H1 (cell line): ENCODE measurements around the gene VPS26A. TPM values are rescaled to one million over a fixed set of nuclear protein-coding genes. Genes with fewer than 3 reads are reported as not detected.

Experiments
- CTCF ChIA-PET: fragments of 300-600 bp; sonication (Branson Sonifier 250); formaldehyde crosslinking; loops from one replicate; lab custom pipeline; 2021; ENCODE audit not compliant: partially characterized antibody; lab: Charles Lee
- POLR2A ChIA-PET: fragments of 300-600 bp; sonication (Branson Sonifier 250); formaldehyde crosslinking; loops from one replicate; lab custom pipeline; 2021; ENCODE audit warnings: inconsistent platforms; ENCODE audit not compliant: partially characterized antibody; lab: Charles Lee
- DNase-seq, 2 experiments: peaks; one replicate each; pipeline versions ENCODE4 v3.0.0 to v3.0.0-alpha.2; 2010 to 2022; ENCODE audit warnings: low spot score in 2 of 2, low read depth in 1 of 2, mixed read lengths in 1 of 2
- FAIRE-seq: peaks from 2 replicates; lab custom pipeline; 2011; peaks lifted over from hg19 to GRCh38; lab: Jason Lieb, UNC
- H2AFZ ChIP-seq: 2 replicates; pipeline ENCODE4 v1.8.1; 2012; ENCODE audit warnings: low read length, inconsistent platforms
- H2AK5ac ChIP-seq: 2 replicates; pipeline ENCODE4 v1.6.1; 2013; ENCODE audit warnings: low read depth, low read length
- H2BK120ac ChIP-seq: replicated peaks from 2 replicates; pipeline ENCODE3; 2013; ENCODE audit warnings: low read depth, low read length, inconsistent platforms
- H2BK12ac ChIP-seq: 2 replicates; pipeline ENCODE4 v1.6.1; 2013; ENCODE audit warnings: low read depth, low read length
- H2BK15ac ChIP-seq: 2 replicates; pipeline ENCODE4 v1.6.1; 2013; ENCODE audit warnings: low read length
- H2BK20ac ChIP-seq: 2 replicates; pipeline ENCODE4 v1.6.1; 2013; ENCODE audit warnings: low read length
- H2BK5ac ChIP-seq: 2 replicates; pipeline ENCODE4 v1.6.1; 2013; ENCODE audit warnings: low read depth, low read length
- H3K14ac ChIP-seq: 2 replicates; pipeline ENCODE4 v1.6.1; 2013; ENCODE audit warnings: inconsistent platforms; ENCODE audit not compliant: insufficient read length
- H3K18ac ChIP-seq: 2 replicates; pipeline ENCODE4 v1.6.1; 2013; ENCODE audit warnings: low read length; ENCODE audit errors: extremely low read depth
- H3K23ac ChIP-seq: 2 replicates; pipeline ENCODE4 v1.6.1; 2013; ENCODE audit warnings: inconsistent platforms; ENCODE audit not compliant: insufficient read length
- H3K23me2 ChIP-seq: 2 replicates; pipeline ENCODE4 v1.6.1; 2013; ENCODE audit warnings: low read depth, low read length
- H3K27ac ChIP-seq: 2 replicates; pipeline ENCODE4 v1.6.1; 2011; ENCODE audit warnings: low read depth, low read length, inconsistent platforms
- H3K27me3 ChIP-seq, 4 experiments: replicated peaks in 1 of 4; 1 replicate in 1 of 4; 2 replicates in 3 of 4; pipeline versions ENCODE4 v1.6.1 to v1.8.1; 2011 to 2013; ENCODE audit warnings: low read length in 3 of 4, mild to moderate bottlenecking in 3 of 4, inconsistent platforms in 2 of 4, mixed read lengths in 2 of 4, moderate library complexity in 1 of 4; ENCODE audit not compliant: control insufficient read depth in 3 of 4, insufficient read depth in 3 of 4; ENCODE audit errors: extremely low read depth in 1 of 4
- H3K36me3 ChIP-seq, 4 experiments: 2 replicates each; pipeline versions ENCODE4 v1.6.1 to v1.8.1; 2011 to 2013; ENCODE audit warnings: mild to moderate bottlenecking in 4 of 4, low read length in 3 of 4, moderate library complexity in 2 of 4, control low read depth in 1 of 4, inconsistent platforms in 1 of 4; ENCODE audit not compliant: insufficient read depth in 4 of 4, control insufficient read depth in 2 of 4
- H3K4ac ChIP-seq: replicated peaks from 2 replicates; pipeline ENCODE3; 2013; ENCODE audit warnings: low read length, low read depth, mixed read lengths, inconsistent platforms; ENCODE audit not compliant: insufficient read length
- H3K4me1 ChIP-seq, 4 experiments: replicated peaks in 1 of 4; 1 replicate in 1 of 4; 2 replicates in 3 of 4; pipeline versions ENCODE4 v1.6.1 to v1.8.1; 2011 to 2013; ENCODE audit warnings: low read length in 3 of 4, inconsistent platforms in 2 of 4, mixed read lengths in 1 of 4; ENCODE audit not compliant: insufficient read depth in 4 of 4, control insufficient read depth in 3 of 4
- H3K4me2 ChIP-seq, 2 experiments: 2 replicates each; pipeline versions ENCODE4 v1.6.1 to v1.8.1; 2011 to 2013; ENCODE audit warnings: low read depth in 2 of 2, low read length in 2 of 2, control low read depth in 1 of 2, inconsistent platforms in 1 of 2, mild to moderate bottlenecking in 1 of 2; ENCODE audit not compliant: insufficient read depth in 1 of 2
- H3K4me3 ChIP-seq, 4 experiments: fragments of 200-600, 300-600 bp in 1 of 4; sonication (generic), shearing (Covaris generic), sonication (Bioruptor Twin) in 1 of 4; 2 replicates each; pipeline versions ENCODE4 v1.5.1 to v1.8.1; 2011 to 2016; ENCODE audit warnings: low read length in 4 of 4, low read depth in 3 of 4, control low read depth in 2 of 4, inconsistent platforms in 2 of 4, mild to moderate bottlenecking in 2 of 4, mixed read lengths in 1 of 4, moderate library complexity in 1 of 4; ENCODE audit not compliant: insufficient read depth in 2 of 4; ENCODE audit errors: extremely low read depth in 1 of 4
- H3K56ac ChIP-seq: replicated peaks from 2 replicates; pipeline ENCODE3; 2013; ENCODE audit warnings: low read depth, mild to moderate bottlenecking, mixed read lengths, low read length, inconsistent platforms; ENCODE audit not compliant: insufficient read length
- H3K79me1 ChIP-seq: 2 replicates; pipeline ENCODE4 v1.6.1; 2013; ENCODE audit warnings: low read depth, low read length, control low read depth
- H3K79me2 ChIP-seq, 2 experiments: 2 replicates each; pipeline versions ENCODE4 v1.6.1 to v1.8.1; 2012 to 2013; ENCODE audit warnings: low read length in 2 of 2, mild to moderate bottlenecking in 2 of 2, inconsistent platforms in 1 of 2; ENCODE audit not compliant: insufficient read depth in 2 of 2, control insufficient read depth in 1 of 2
- H3K9ac ChIP-seq, 4 experiments: replicated peaks in 1 of 4; 1 replicate in 1 of 4; 2 replicates in 3 of 4; pipeline versions ENCODE4 v1.6.1 to v1.8.1; 2011 to 2013; ENCODE audit warnings: low read depth in 3 of 4, low read length in 3 of 4, control low read depth in 2 of 4, mild to moderate bottlenecking in 2 of 4, moderate library complexity in 2 of 4, inconsistent platforms in 1 of 4; ENCODE audit errors: extremely low read depth in 1 of 4
- H3K9me3 ChIP-seq, 2 experiments: 2 replicates each; pipeline versions ENCODE4 v1.6.1 to v1.8.1; 2012 to 2013; ENCODE audit warnings: mild to moderate bottlenecking in 2 of 2, moderate library complexity in 2 of 2, control low read depth in 1 of 2, inconsistent platforms in 1 of 2, low read depth in 1 of 2, low read length in 1 of 2, mixed read lengths in 1 of 2; ENCODE audit not compliant: insufficient read depth in 2 of 2
- H4K20me1 ChIP-seq, 2 experiments: replicated peaks in 1 of 2; 2 replicates each; pipeline versions ENCODE3 to v1.8.1; 2011 to 2013; ENCODE audit warnings: inconsistent platforms in 2 of 2, low read length in 2 of 2, mild to moderate bottlenecking in 1 of 2; ENCODE audit not compliant: insufficient read depth in 2 of 2, control insufficient read depth in 1 of 2
- H4K5ac ChIP-seq: 2 replicates; pipeline ENCODE4 v1.6.1; 2013; ENCODE audit warnings: low read length, low read depth, mixed read lengths, inconsistent platforms; ENCODE audit not compliant: insufficient read length
- H4K8ac ChIP-seq: 2 replicates; pipeline ENCODE4 v1.8.0; 2013; ENCODE audit warnings: mild to moderate bottlenecking, moderate library complexity, low read length, inconsistent platforms; ENCODE audit not compliant: insufficient read depth; ENCODE audit errors: extremely low read depth
- H4K91ac ChIP-seq: replicated peaks from 2 replicates; pipeline ENCODE3; 2013; ENCODE audit warnings: low read length, mixed read lengths, inconsistent platforms; ENCODE audit not compliant: insufficient read length
- ATF2 ChIP-seq: IDR thresholded peaks from 2 replicates; pipeline ENCODE4 v1.6.1; 2012; ENCODE audit warnings: low read length, inconsistent platforms
- ATF3 ChIP-seq: IDR thresholded peaks from 2 replicates; pipeline ENCODE4 v1.6.1; 2011; ENCODE audit warnings: low read depth, mild to moderate bottlenecking, low read length; ENCODE audit not compliant: insufficient read depth
- BACH1 ChIP-seq: IDR thresholded peaks from 2 replicates; pipeline ENCODE4 v1.6.1; 2012; ENCODE audit warnings: low read length, improper control_type of control experiment
- BCL11A ChIP-seq, 2 experiments: IDR thresholded peaks; one replicate each; pipeline ENCODE4 v1.6.1; 2011; ENCODE audit warnings: low read depth in 2 of 2, low read length in 2 of 2, mild to moderate bottlenecking in 2 of 2
- BRCA1 ChIP-seq: IDR thresholded peaks from 2 replicates; pipeline ENCODE4 v1.6.1; 2012; ENCODE audit warnings: low read depth, low read length, improper control_type of control experiment
- E2F6 ChIP-seq: IDR thresholded peaks from 2 replicates; pipeline ENCODE4 v1.6.1; 2012; ENCODE audit warnings: inconsistent platforms
- HDAC6 ChIP-seq: IDR thresholded peaks from one replicate; pipeline ENCODE4 v1.7.1; 2012; ENCODE audit warnings: low read depth, mild to moderate bottlenecking, inconsistent platforms, low read length, moderate library complexity
- KDM1A ChIP-seq: fragments of 200-600, 300-600 bp; sonication (generic); IDR thresholded peaks from 2 replicates; pipeline ENCODE4 v1.7.1; 2016; ENCODE audit warnings: mild to moderate bottlenecking, low read length, borderline replicate concordance
- POLR2AphosphoS5 ChIP-seq: IDR thresholded peaks from 2 replicates; pipeline ENCODE4 v1.6.1; 2011; ENCODE audit warnings: low read depth, low read length
- RXRA ChIP-seq: IDR thresholded peaks from 2 replicates; pipeline ENCODE4 v1.6.1; 2011; ENCODE audit warnings: low read depth, mild to moderate bottlenecking, low read length, moderate library complexity; ENCODE audit not compliant: insufficient read depth
- TAF7 ChIP-seq: optimal IDR thresholded peaks from 2 replicates; pipeline ENCODE3; 2011; ENCODE audit warnings: low read depth, mild to moderate bottlenecking, inconsistent platforms, low read length, moderate library complexity, borderline replicate concordance
- TBP ChIP-seq: IDR thresholded peaks from 2 replicates; pipeline ENCODE4 v1.6.1; 2011; ENCODE audit warnings: low read depth, low read length, improper control_type of control experiment
- WGBS, 2 experiments: shearing (Covaris generic) in 1 of 2; methylation state at CpG; one replicate each; pipeline versions ENCODE4 v1.1.6 to v1.1.7; 2013 to 2015; ENCODE audit warnings: low lambda C conversion rate in 2 of 2, mixed read lengths in 2 of 2, inconsistent platforms in 1 of 2, low coverage in 1 of 2, missing lambda C conversion rate in 1 of 2; ENCODE audit not compliant: insufficient replicate concordance in 2 of 2, insufficient coverage in 1 of 2, insufficient read length in 1 of 2; ENCODE audit errors: extremely low coverage in 1 of 2, missing lambda C conversion rate in 1 of 2; 5-methylcytosine and 5-hydroxymethylcytosine counted together
- polyA plus RNA-seq, 7 experiments: library from polyadenylated mRNA; depleted of rRNA in 3 of 7; stranded (reverse) in 5 of 7; unstranded in 2 of 7; fragments of >200 nt in 5 of 7; fragments of 200-250 nt in 2 of 7; gene quantifications; 1 replicate in 5 of 7; 2 replicates in 1 of 7; 4 replicates in 1 of 7; pipeline versions ENCODE4 v1.2.1 to v1.2.3, GENCODE V29; 2011 to 2013; ENCODE audit warnings: missing spikeins in 2 of 7, mixed read lengths in 2 of 7
- total RNA-seq: library from RNA; stranded (reverse); fragmentation: NEBNext Ultra II Directional; extraction: Animal tissue kit (Norgen Biotek cat#: 25700); gene quantifications from 2 replicates; pipeline ENCODE4 v1.2.1, GENCODE V29; 2021

Gene VPS26A
- total and polyA plus RNA-seq, 2 of the 8 experiments (the other 6 are each of a cell fraction or from before 2014, with no cell fraction given), result 10.7 to 44.8 TPM

- Histone ChIP-seq H3K4ac (no peak overlapping the region), H3K4me2 (no peak overlapping the region), H2BK120ac (no peak overlapping the region), H4K91ac (no peak overlapping the region), H4K20me1 (no peaks in the 10 kb centered on the region), H3K18ac (no peak overlapping the region), H3K79me2 (no peaks in the 10 kb centered on the region), H4K5ac (no peak overlapping the region), H2AFZ (no peak overlapping the region), H3K79me1 (no peaks in the 10 kb centered on the region), H3K27ac (no peak overlapping the region), H2BK12ac (no peak overlapping the region), H2BK20ac (no peak overlapping the region), H3K27me3 (no peaks in the 10 kb centered on the region), H3K4me3 (no peak overlapping the region), H3K23ac (no peak overlapping the region), H3K23me2 (no peaks in the 10 kb centered on the region), H3K36me3 (no peaks in the 10 kb centered on the region), H2AK5ac (no peak overlapping the region), H3K9me3 (no peaks in the 10 kb centered on the region), H3K4me1 (peaks cover 0 to 2% (median 0%) of the 10 kb centered on the region in 4 experiments; a peak in 1 of 7 replicates), H4K8ac (no peak overlapping the region), H3K56ac (no peak overlapping the region), H2BK5ac (no peak overlapping the region), H2BK15ac (no peak overlapping the region), H3K14ac (no peak overlapping the region), H3K9ac (no peak overlapping the region)
- 82% methylated on average over 3 of the region's 3 CpGs; no CpG with 5 or more reads in 1 of the 2 experiments for WGBS, 2 experiments
- DNase-seq (no peak), FAIRE-seq (no peak)
- ChIA-PET CTCF (interaction anchor here (0.8 kb wide), 1 partner anchor 52 kb away, joined by 3 read pairs; no protein-coding TSS in a partner anchor), POLR2A (interaction anchor here (0.7 kb wide), 1 partner anchor 154 kb away, joined by 3 read pairs; no protein-coding TSS in a partner anchor)
- no peak for TF ChIP-seq BACH1
- TF ChIP-seq ATF2, result no peak
- TF ChIP-seq KDM1A, result no peak
- TF ChIP-seq E2F6, result no peak
- no peak for TF ChIP-seq ATF3
- no peak for TF ChIP-seq TBP
- no peak for TF ChIP-seq HDAC6
- no peak for TF ChIP-seq TAF7
- TF ChIP-seq BCL11A (IDR thresholded peaks at IDR 0.05; ENCODE audit: low read depth in 2 of 2, low read length in 2 of 2), result no peak
- no peak for TF ChIP-seq POLR2AphosphoS5
- no peak for TF ChIP-seq RXRA
- TF ChIP-seq BRCA1, result no peak
These were observed 21.5 kb upstream of the VPS26A start for GRCh38 chr10:69102440-69102839.
